ENCODE results near the gene NLRC5.

Gene NLRC5

GRCh38 chr16:57133031-57133430, 143.7 kb downstream of the NLRC5 start:
- DNase-seq: no peak
